Measurements from ENCODE around the gene COMMD1.

- TF ChIP-seq CTCF (IDR thresholded peaks at IDR 0.05) (no peak), POLR2AphosphoS5 (IDR thresholded peaks at IDR 0.05; ENCODE audit: insufficient read depth in 1 of 2, low read depth in 1 of 2) (no peak), POLR2A (IDR thresholded peaks at IDR 0.05) (no peak)
Measured at GRCh38 chr2:61959381-61960293, 54.2 kb downstream of the COMMD1 start.

Data from vagina (tissue), 2 donors.